ENCODE measurements around the gene DCTN4. TPM values are rescaled to one million over a fixed set of nuclear protein-coding genes. Genes with fewer than 3 reads are reported as not detected.

Gene DCTN4
- total and polyA plus RNA-seq, 2 of the 8 experiments (the other 6 are each of a cell fraction or from before 2014, with no cell fraction given), result 20.5 to 42.7 TPM

DNA sequence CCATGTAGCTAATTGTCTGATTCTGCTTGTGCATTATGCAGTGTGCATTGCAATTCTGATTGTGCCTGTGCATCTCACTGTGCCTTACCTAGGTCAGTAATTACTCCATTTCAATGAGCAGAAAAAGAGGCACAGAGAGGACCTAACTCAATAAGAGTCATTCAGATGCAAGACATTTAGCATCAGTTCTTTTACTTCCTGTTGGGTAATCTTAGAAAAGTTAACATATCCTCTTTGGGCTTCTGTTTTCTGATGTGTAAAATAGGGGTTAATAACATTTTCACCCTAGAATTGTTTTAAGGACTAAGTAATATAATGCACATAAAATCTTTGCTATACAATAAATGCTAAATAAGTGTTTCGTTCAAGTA lies 7.0 kb upstream of the DCTN4 start:
- Histone ChIP-seq H2AK5ac (ENCODE audit: low read depth, low read length) (no peak overlapping the region), H2BK12ac (ENCODE audit: low read depth, low read length) (no peak overlapping the region), H3K9me3 (ENCODE audit: insufficient read depth in 2 of 2, low read depth in 1 of 2, low read length in 1 of 2) (no peaks in the 10 kb centered on the region), H2BK20ac (ENCODE audit: low read length) (no peak overlapping the region), H3K56ac (replicated peaks; ENCODE audit: insufficient read length, low read depth, low read length) (no peak overlapping the region), H4K20me1 (replicated peaks in 1 of 2; ENCODE audit: control insufficient read depth in 1 of 2, insufficient read depth in 2 of 2, low read length in 2 of 2) (no peaks in the 10 kb centered on the region), H2BK5ac (ENCODE audit: low read depth, low read length) (no peak overlapping the region), H2AFZ (ENCODE audit: low read length) (0 out of 2 replicates have a peak overlapping the region, but pooled peaks have one; percentile 25), H3K23ac (ENCODE audit: insufficient read length) (no peak overlapping the region), H3K79me2 (ENCODE audit: control insufficient read depth in 1 of 2, insufficient read depth in 2 of 2, low read length in 2 of 2) (no peaks in the 10 kb centered on the region), H4K8ac (ENCODE audit: extremely low read depth, insufficient read depth, low read length) (no peak overlapping the region), H3K14ac (ENCODE audit: insufficient read length) (no peak overlapping the region), H3K4me1 (replicated peaks in 1 of 4; ENCODE audit: control insufficient read depth in 3 of 4, insufficient read depth in 4 of 4, low read length in 3 of 4) (no peaks in the 10 kb centered on the region), H3K27ac (ENCODE audit: low read depth, low read length) (no peak overlapping the region), H3K18ac (ENCODE audit: extremely low read depth, low read length) (no peak overlapping the region), H3K36me3 (ENCODE audit: control insufficient read depth in 2 of 4, insufficient read depth in 4 of 4, low read length in 3 of 4) (no peaks in the 10 kb centered on the region), H3K4me3 (ENCODE audit: extremely low read depth in 1 of 4, insufficient read depth in 2 of 4, low read depth in 3 of 4, low read length in 4 of 4) (no peak overlapping the region), H4K91ac (replicated peaks; ENCODE audit: insufficient read length, low read length) (no peak overlapping the region), H2BK120ac (replicated peaks; ENCODE audit: low read depth, low read length) (no peak overlapping the region), H3K27me3 (replicated peaks in 1 of 4; ENCODE audit: control insufficient read depth in 3 of 4, extremely low read depth in 1 of 4, insufficient read depth in 3 of 4, low read length in 3 of 4) (peaks cover 0 to 2% (median 0%) of the 10 kb centered on the region in 4 experiments; a peak in 1 of 7 replicates), H4K5ac (ENCODE audit: insufficient read length, low read depth, low read length) (no peak overlapping the region), H3K79me1 (ENCODE audit: low read depth, low read length) (no peaks in the 10 kb centered on the region), H3K23me2 (ENCODE audit: low read depth, low read length) (no peaks in the 10 kb centered on the region; the same call in 1 of the 2 replicates), H3K4ac (replicated peaks; ENCODE audit: insufficient read length, low read depth, low read length) (no peak overlapping the region), H2BK15ac (ENCODE audit: low read length) (no peak overlapping the region), H3K9ac (replicated peaks in 1 of 4; ENCODE audit: extremely low read depth in 1 of 4, low read depth in 3 of 4, low read length in 3 of 4) (no peak overlapping the region), H3K4me2 (ENCODE audit: insufficient read depth in 1 of 2, low read depth in 2 of 2, low read length in 2 of 2) (no peak overlapping the region)
- ChIA-PET CTCF (ENCODE audit: partially characterized antibody) (interaction anchor here (1.2 to 1.3 kb wide), 2 partner anchors 13 to 81 kb away, joined by 3 read pairs; partner anchors contain the start of gene SMIM3), POLR2A (ENCODE audit: partially characterized antibody) (no interaction called here)
- FAIRE-seq, result no peak
- WGBS, 2 experiments (ENCODE audit: extremely low coverage in 1 of 2, insufficient coverage in 1 of 2, insufficient read length in 1 of 2, insufficient replicate concordance in 2 of 2, low coverage in 1 of 2, low lambda C conversion rate in 2 of 2, missing lambda C conversion rate in 1 of 2), result 87% methylated on average over 1 of the region's 1 CpG; no CpG with 5 or more reads in 1 of the 2 experiments
- DNase-seq (ENCODE audit: low read depth in 1 of 2, low spot score in 2 of 2), result no peak
- TF ChIP-seq TAF1 (IDR thresholded peaks at IDR 0.05; ENCODE audit: low read depth, low read length) (no peak), CHD2 (IDR thresholded peaks at IDR 0.05; ENCODE audit: low read length) (no peak), SP2 (IDR thresholded peaks at IDR 0.05; ENCODE audit: low read length) (no peak), TBP (IDR thresholded peaks at IDR 0.05; ENCODE audit: low read depth, low read length) (no peak), SAP30 (IDR thresholded peaks at IDR 0.05; ENCODE audit: insufficient read depth, insufficient replicate concordance, low read length) (no peak), SP1 (IDR thresholded peaks at IDR 0.05; ENCODE audit: low read depth, low read length) (no peak), POLR2AphosphoS5 (IDR thresholded peaks at IDR 0.05; ENCODE audit: low read depth, low read length) (no peak), POU5F1 (IDR thresholded peaks at IDR 0.05; ENCODE audit: low read depth, low read length) (no peak), CBX5 (IDR thresholded peaks at IDR 0.05; ENCODE audit: low read depth, low read length) (no peak)
- TF ChIP-seq, protein P1, sequence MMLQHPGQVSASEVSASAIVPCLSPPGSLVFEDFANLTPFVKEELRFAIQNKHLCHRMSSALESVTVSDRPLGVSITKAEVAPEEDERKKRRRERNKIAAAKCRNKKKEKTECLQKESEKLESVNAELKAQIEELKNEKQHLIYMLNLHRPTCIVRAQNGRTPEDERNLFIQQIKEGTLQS (IDR thresholded peaks at IDR 0.05; ENCODE audit: insufficient read depth, low read depth, low read length), result no peak

Measured in H1 (cell line).